Activated CD8-positive, alpha-beta memory T cell treated with anti-CD3 and anti-CD28 coated beads for 4 hours (primary cell): ENCODE data around the gene TM4SF18.
"Not testable (repeated sequence)": the region's sequence is repeated elsewhere in the genome, so short reads cannot be mapped to it uniquely, and the experiment has no call there.

Source experiments
- DNase-seq, 2 donors: peaks; one replicate each; pipeline ENCODE4 v3.0.0-alpha.2; 2020; ENCODE audit warnings: low read depth in 2 of 2

TM4SF18 gene

DNA sequence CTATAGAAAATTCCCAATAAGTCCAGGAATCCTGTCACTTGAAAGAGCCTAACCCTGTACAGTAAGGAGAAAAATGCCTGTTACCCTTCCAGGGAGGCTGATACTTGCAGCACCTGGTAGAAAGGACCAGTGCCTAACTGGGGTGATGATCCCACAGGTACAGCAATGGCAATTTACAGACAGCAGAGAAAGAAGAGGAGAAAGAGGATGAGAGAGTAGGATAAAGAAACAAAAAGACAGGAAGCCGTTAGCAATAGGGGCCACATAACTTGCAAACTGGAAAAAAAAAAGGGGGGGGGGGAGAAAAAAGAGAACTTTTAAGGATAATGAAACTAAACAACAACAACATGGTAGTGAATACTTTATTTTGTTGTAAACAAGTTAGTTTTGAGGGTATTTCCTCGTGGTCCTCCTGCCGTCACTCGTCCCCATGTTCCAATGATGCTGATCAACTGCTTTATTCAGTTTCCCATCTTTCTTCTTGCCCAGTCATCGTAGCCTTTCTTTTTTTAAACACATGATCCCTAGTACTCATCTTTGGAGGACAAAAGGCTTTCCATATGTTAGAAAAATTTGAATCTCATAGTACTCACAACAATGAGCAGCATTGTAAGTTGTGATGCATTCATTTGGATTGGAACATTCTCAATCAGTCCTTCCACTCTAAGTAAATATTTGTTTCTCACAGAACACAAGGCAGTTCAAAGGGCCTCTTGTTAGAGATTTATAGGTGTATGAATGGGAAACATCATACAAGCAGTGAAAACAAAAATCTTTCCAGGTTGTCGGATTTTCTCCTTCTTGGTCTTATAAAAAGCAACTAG lies 35.5 kb upstream of the TM4SF18 start:
- no peak for DNase-seq

DNA sequence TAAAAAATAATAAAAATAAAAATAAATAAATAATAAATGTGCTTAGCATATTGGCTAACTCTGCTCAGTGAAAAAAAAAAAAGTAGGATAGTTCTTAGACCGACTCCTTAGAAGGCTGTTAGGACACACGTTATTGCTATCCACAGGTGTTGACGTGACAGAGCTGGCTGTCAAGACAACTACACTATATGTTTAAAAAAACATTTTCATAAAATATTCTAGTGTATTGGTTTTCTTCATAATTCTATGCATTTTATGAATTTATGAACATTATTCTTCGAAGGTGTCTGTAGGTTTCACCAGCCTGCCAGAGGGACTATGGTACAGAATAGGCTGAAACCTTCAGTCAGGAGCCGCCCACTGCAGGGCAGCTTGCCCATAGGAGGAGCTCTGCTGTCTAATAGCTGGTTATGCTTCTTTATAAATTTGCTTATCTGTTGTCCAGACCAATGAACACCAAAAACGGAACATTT lies 34.8 kb upstream of the TM4SF18 start:
- DNase-seq, result no peak

DNA sequence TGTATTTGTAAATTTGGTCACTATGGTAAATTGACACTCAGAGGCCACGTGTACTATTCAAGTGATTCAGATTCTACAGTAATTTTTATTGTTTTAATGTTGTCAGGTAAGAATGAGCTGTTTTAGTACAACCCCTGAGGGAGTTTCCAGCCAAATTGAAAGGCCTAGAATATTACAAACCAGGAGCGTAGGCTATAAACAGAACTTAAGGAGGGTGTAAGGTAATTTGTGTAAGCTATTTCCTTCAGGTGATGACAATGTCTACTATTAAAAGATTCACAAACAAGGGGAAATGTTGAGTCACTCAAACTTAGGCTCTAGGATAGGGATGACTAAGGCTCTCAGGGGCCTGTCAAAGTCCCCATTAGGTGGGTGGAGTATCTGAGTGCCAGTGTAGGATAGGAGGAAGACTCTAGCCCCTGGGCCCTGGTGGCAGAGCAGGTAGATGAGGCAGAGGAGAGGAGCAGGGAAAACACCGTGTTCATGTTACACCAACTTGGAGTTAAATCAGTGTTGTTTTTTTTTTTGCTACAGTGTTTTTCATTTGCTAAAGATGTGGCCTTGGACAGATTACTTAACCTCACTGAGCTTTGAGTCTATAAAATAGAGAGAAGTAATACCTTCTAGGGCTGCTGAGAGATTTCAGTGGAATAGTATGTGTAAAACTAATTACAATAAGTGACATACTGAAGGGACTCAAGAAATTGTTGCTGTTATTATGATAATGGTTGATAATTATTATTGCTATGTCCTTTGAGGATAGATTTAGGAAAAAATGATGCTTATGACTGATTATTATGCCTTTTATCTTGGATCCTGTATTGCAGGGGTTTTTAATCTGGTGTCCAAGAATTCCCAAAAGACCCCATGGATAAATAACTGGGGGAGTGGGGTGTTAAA lies 33.8 kb upstream of the TM4SF18 start:
- no peak for DNase-seq

DNA sequence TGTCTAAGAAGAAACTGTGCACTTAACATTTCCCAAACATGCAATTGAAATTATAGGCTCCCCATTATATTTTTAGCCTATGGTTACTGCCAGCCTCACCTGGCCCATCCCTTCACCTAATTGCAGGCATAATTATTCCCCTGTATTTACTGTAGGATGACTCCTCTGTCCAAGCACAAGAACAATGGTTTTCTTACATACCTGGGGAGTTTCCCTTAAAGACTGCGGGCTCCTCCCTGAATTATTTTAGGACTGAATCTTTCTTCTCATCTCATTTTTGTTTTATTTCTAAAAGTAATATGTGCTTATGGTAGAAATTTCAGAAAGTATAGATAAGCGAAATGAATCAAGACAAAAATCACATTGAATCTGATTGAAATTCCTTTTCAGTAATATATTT lies 32.6 kb upstream of the TM4SF18 start:
- DNase-seq, result no peak

DNA sequence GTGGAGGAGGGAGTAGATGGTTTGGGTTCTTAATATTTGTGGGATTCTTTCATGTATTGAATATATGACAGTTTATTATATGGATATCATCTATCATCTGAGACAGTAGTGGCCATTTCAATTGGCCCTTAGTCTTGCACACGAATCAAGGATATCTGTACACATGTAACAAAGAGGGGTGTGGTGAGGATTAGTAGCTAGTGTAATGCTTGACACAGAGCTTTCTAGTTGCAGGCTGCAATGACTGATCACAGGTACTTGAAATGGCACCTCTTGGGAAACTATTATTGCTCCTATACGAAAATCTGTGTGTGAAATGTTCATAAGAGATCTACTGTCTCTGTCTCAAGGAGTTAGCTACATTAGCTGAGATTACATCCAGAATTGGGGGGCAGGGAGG lies 31.2 kb upstream of the TM4SF18 start:
- no peak for DNase-seq

DNA sequence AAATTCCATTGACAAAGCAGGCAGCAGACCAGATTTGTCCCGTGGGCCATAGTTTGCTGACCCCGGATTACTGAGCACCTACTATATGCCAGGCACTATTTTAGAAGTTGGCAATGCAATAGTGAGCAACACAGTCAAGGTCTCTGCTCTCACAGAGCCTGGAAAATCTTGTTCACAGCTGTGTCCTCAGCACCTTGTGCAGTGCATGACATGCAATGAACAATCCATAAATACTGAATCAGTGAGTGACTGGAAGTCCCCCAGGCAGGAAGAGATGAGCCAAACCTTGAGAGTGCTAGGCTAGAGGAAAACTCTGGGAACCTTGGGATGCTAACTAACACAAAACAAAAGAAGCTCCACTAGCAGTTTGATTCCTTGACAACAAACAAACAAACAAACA lies 29.6 kb upstream of the TM4SF18 start:
- DNase-seq, result no peak

DNA sequence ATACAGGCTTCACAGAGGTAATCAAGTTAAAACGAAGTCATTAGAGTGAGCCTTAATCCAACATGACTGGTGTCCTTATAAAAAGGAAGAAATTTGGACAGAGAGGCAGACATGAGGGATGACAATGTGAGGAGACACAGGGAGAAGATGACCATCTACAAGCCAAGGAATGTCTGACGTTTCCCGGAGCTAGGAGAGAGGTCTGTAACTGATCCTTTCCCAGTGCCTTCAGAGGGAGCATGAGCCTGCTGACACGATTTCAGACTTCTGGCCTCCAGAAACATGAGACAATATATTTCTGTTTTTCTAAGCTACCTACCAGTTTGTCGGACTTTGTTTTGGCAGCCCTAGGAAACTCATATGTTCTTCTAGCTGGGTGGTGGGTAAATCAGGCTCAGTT lies 28.9 kb upstream of the TM4SF18 start:
- DNase-seq, result no peak

DNA sequence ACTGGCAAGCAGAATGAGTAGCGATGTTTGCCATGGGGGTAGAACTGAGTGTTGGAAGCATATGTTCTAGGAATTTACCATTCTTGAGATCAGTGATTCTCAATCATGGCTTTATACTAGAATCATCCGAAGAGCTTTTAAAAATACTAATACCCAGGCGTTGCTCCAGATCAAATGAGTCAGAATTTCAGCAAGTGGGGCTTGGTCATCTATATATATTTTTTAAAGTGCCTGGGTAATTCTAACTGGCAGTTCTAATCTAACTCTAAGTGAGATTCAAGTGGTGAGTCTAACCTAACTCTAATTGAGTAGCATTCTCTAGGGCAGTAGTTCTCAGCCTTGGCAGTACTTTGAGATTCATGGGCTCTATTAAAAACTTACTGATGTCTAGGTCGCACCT lies 23.2 kb upstream of the TM4SF18 start:
- DNase-seq, result no peak

DNA sequence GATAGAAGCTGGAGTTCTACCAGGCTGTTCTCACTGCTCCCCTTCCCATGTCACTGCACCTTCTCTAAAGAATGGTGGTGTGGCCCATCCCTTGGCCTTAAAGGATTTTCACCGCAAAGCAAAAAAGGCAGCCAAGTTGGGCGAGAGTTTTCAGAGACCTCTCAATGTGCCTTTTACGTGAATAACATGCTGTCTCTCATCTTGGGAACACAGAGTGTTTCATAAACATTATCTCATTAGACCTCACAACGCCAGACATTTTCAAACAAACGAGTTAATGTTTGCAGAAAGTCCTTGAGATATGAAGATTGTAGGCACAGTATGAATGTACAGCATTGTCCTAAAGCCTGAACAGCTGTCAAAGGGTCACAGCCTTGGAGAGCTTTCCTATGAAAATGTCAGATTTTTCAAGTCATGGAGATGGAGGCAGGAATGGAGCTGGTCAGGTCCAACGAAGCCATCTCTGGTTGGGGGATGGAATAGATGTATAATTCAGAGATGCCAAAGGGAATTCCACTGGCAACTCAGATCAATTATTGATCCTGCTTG lies 22.7 kb upstream of the TM4SF18 start:
- DNase-seq, result no peak

DNA sequence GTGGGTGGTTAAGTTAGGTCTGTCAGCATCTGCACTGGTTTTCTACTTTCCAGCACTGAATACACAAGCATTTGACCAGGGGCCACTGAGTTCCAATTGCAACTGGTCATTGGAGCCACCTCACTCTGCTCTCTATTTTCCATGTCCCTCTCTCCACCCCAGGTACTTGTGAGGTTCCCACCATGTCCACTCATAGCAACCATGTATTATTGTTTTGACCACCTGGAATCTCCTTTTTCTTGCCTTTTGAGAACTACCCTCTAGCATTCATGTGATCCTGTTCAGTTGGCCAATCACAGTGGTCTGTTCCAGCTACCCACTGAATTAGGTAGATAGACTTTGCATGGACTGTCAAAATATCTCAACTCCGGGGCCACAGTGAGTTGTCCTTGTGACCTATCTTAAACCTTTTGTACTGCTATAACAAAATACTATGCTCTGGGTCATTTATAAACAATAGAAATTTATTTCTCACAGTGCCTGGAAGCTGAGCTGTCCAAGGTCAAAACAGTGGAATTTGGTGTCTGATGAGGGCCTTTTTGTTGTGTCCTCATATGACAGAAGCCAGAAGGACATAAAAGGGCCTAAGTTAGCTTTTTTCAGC lies 20.2 kb upstream of the TM4SF18 start:
- no peak for DNase-seq

DNA sequence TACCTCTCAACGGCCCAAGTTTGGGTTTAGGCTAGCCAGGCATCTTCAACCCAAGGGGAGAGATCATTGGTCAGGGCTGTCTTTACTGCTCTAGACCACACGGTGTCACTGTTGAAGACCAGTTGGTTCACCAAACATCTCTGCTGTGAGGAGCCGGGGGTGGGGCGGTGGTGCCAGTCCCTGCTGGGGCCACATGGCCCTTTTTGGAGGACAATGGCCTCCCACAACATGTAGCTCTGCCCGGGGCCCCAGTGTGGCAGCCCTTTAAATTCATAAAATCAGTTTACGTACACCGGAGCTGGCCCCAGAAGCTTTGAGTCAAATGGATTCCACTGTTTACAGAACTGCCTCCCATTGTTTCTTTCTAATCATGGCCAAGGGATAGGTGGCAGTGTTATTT lies 19.1 kb upstream of the TM4SF18 start:
- no peak for DNase-seq

DNA sequence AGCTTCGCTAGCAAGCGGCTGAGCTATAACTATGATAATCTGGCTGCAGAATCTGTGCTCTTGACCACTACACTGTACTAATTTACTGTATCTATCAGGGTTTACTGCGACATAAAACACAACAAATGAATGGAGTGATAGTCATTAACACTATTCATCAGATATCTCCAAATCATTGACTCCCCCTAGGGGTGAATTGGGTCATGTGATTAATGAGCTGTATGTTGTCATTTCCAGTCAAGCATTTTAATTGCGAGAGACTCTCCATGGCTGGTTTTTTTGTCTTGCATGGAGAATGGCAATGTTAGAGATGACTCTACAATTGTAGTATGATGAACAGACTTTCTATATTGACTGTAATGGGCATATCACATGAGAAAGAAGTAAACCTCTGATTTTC lies 10.5 kb upstream of the TM4SF18 start:
- DNase-seq, result no peak

DNA sequence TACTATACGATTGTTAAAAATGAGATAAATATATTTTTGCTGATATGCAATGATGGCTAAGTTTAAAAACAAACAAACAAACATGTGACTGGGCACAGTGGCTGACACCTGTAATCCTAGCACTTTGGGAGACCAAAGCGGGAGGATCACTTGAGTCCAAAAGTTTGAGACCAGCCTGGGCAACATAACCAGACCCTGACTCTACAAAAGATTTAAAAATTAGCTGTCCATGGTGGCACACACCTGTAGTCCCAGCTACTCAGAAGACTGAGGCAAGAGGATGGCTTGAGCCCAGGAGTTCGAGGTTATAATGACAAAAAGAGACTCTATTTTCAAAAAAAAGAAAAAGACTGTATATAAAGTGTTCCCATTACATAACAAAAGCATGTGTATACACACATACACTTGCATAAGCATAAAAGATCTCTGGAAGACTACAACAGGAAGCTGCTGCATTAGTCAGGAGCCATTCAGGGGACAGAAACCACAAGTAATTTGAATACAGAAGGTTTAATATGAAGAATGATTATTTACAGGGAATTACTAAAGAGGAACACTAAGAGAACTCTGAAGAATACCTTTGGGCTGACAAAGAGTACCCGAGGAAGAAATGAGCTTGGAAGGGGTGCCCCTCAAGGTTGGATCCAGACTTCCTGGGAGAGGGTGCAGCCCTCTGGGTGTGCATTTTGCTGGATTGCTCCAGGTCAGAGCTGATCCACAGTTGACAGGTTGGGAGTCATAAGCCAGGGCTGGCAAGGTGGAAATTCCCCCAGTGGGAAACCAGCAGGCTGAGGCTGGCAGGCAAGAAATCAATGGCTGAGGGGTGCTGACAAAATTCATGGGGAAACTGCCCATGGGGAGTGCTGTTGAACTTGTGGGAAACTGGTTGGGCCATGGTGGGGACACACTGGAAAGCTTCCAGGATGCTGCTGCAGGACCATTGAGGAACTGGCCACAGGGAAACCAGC lies 9.3 kb upstream of the TM4SF18 start:
- DNase-seq, result no peak

DNA sequence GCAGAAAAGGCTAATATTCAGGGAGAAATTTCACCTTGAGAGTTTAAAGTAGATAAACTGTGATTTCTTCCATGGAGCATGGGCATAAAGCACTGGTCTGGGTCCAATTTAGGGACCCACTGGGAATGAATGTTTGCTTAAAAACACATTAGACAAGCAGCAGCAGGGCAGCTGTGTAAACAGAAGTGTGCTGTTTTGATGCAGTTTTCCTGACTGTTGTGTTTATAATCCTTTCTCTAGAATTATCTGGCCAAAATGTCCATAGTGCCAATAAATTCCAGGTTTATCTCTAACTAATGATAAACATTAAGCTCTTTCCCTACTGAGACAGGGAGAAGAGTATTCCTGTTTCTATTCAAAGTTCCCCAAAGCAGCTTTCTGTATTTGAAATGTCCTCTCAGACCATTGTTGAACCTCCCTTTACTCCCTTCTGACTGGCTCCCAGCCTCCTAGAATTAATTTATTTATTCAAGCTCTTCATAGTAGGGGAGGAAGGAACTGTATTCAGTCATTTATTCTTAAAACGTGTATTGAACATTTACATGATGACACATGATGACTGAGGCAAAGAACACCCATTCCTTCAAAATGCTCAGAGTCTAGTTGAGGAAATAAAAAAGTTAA lies 7.0 kb upstream of the TM4SF18 start:
- DNase-seq, result no peak

DNA sequence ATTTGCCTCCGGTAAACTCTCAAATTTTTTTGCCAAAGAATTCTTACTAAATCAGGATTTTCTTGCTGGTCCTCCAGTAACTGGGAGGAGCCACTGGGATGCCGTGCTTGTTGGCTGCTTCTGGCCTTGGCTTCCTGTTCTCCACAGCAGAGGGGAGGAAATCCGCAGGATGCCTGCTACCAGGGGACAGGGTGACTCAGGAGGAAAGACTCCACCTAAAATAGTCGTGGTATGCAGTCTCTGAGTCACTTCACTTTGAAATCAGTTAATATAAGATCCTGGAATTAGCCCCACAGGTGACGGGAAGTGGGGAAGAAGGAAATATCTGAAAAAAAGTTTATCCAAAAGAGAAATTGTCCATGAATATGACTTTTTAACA lies 6.5 kb upstream of the TM4SF18 start:
- DNase-seq, result no peak

DNA sequence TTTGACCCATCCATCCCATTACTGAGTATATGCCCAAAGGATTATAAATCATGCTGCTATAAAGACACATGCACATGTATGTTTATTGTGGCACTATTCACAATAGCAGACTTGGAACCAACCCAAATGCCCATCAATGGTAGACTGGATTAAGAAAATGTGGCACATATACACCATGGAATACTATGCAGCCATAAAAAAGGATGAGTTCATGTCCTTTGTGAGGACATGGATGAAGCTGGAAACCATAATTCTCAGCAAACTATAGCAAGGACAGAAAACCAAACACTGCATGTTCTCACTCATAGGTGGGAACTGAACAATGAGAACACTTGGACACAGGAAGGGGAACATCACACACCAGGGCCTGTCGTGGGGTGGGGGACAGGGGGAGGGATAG lies 4.0 kb upstream of the TM4SF18 start:
- not testable (repeated sequence) for DNase-seq

DNA sequence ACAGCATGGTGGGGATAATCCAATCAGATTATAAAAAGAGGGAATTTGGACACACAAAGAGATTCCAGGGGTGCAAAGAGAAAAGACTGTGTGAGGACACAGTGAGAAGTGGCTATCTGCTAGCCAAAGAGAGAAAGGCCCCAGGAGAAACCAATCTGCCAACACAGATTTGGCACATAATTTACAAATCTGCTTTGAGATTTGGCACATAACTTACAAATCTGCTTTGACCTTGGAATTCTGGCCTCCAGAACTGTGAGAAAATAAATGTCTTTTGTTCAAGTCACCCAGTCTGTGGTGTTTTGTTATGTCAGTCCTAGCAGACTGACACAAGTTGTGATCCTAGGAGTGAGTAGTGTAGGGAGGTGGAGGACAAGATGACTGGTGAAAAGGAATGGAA lies 3.5 kb upstream of the TM4SF18 start:
- DNase-seq, result no peak

DNA sequence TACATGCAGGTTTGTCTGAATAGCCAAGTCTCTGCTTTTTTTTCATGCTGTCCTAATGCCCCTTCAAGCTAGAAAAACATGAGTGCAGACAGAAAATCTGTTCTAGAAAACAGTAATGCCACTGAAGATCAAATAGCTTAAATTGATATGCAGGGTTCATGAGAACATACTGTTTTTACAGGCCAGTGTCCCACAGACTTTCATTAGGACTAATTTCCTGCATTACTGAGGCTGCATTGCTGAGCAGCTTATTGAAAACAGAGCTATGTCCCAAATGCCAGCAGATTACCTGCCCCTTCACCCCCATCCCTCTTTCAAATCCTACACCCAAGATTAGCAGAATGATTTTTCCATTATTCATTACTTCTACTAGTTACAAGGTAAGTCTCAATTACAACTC lies 665 bp downstream of the TM4SF18 start:
- DNase-seq, result no peak

DNA sequence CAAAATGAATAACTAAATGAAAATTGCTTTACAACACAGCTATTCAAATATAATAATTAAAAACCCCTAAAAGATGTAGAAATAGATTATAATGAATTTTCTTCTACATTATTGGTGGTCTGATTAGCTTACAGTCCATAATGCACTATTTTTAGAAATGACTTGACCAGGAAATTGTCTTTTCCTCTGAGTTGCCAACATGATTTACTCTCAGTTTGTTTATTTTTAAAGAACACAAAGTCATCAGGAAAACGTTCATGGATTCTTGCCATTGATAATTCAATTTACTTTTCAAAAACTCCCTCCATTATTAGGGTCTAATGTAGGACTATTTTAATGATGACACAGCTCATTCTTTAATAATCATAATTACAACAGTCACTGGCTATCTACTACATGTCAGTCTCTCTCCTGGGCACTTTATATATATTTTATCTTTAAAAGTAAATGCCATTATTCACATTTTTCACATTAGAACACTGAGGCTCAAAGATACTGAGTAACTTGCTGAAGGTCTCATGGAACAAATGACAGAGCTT lies 1.1 kb downstream of the TM4SF18 start:
- DNase-seq, result no peak

DNA sequence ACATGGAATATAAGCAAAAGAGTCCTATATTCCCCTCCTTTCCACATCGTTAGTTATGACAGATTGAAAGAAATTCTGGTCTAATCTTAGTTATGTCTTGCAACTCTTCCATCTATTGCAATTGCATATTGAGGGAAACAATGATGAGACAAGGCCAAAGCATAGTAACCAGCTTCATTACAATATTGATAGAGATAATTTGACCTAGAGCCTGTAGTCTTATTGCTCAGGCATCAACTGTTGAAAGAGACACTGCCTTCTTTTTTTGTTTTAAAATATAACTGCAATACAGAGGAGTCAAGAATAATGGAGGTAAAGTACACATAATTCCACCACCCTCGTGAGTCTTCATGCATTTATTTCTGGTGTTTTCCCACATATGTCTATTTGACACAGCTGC lies 2.0 kb downstream of the TM4SF18 start:
- DNase-seq, result no peak
